GM19193 (cell line): ENCODE results near the gene ACBD5.
A peak's percentile ranks its signal among the peaks of the same experiment; 100 is the strongest.

Experiments
- POLR2A ChIP-seq: IDR thresholded peaks from 4 replicates; pipeline ENCODE4 v1.6.1; 2011; ENCODE audit not compliant: insufficient read depth, insufficient read length; ENCODE audit errors: extremely low read depth

Gene ACBD5

GRCh38 chr10:27244976-27245375 is 4.4 kb upstream of the ACBD5 start:
- no peak for TF ChIP-seq POLR2A

DNA sequence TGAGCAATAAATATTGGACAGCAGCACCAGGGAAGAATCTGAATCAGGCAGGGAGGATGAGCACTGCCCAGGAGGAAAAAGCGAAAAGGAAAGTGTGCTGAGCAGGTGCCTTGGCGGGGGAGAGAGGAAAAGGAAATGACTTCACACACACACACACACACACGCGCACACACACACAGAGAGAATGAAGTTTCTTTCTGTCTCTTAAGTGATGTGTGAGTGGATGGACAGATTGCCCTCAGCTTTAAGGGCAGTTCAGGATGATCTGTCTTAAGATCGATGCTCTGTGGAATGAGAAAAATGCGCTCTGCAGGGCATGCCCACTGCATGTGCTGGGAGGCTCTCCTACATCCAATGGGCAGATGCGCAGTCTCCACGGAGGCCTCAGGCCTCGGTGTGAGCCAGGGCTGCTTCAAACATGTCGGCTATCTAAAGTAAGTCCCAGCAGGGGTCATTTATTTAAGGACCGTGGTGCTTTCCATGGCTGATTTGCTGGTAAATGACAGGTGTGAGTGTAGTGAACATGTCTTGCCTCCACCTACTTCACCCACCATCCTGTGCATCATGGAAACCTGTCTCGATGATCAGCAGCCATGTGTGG is 2.5 kb upstream of the ACBD5 start:
- TF ChIP-seq POLR2A: peak; percentile 86

DNA sequence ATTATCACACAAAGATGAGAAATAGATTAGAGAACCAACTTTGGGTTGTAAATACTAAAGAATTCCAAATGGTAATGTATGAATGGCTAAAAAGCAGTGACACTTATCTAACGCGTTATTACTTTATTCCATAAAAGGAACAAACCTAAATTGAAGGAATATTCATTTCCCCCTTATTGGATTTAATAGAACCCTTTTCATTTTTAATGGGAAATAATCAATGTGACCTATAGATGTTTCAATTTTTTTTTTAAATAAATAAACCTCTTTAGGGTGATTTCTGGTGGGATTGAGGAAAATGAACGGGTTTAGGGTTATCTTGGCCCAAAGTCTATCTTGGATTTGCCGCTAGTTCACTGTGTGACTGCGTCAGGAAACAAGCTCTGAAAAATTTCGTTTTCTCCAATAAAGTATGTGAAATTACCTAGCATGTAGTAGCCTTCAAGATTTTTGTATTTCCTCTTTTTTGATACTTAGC is 1.9 kb upstream of the ACBD5 start:
- no peak for TF ChIP-seq POLR2A

DNA sequence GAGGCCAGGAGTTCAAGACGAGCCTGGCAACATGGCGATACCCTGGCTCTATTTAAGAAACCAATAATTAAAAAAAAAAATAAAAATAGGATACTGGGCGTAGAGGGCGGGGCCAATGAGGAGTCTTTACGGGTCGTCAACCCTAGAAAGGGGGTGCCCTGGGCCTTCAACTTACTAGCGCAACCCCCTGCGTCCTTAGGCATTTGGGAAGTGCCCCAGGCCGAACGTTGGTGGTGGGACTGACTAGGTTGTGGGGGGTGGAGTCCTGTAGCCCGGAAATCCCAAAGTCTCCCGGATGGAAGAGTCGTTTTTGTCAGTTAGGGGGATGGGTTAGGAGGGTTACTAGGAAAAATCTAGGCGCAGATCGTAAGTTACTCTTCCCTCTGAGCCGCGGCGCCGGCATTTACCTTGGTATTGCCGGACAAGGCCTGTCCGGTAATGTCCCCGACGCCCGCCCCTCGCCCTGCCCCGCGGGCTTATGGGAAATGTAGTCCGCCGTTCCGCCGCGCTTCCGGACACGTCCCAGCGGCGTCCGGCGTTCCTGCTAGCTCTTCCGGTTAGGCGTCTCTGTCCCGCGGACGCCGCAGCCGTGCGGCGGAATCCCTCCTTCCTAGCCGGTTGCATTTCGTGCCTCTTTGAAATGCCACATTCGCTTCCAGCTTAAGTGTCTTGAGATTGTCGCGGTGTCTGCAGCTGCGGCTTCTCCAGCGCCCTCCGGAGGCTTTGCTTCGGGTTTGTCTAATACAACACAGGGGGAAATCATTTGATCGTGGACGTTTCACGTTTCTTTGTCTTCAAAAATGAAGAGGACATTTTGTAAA is 1.3 kb upstream of the ACBD5 start:
- peak; percentile 94 for TF ChIP-seq POLR2A

- no peak for TF ChIP-seq POLR2A
These were observed 534 bp upstream of the ACBD5 start for GRCh38 chr10:27241010-27241651.

- TF ChIP-seq POLR2A: no peak
These were observed 4.9 kb downstream of the ACBD5 start for GRCh38 chr10:27235706-27236105.

DNA sequence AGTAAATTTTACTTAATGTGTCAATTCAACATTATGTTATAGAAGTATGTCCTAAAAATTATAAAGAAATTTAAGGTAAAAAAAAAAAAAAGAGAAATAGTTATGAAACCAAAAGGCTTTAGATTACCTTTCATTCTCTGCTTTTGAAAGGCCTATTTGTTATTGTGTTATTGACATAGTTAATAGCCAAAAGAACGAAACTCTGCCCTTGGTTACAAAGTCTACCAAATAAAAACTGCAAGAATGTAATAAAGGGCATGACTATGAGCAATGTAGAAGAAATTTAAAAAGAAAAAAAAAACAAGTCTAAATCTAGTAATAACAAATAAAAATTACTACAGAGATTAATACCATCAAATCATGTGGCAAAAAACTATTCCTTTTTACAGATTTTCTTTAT is 10.6 kb downstream of the ACBD5 start:
- TF ChIP-seq POLR2A: no peak

- no peak for TF ChIP-seq POLR2A
These were observed 14.8 kb downstream of the ACBD5 start for GRCh38 chr10:27225642-27226257.

- no peak for TF ChIP-seq POLR2A
These were observed 15.5 kb downstream of the ACBD5 start for GRCh38 chr10:27225011-27225590.

GRCh38 chr10:27223964-27224363 is 16.6 kb downstream of the ACBD5 start:
- TF ChIP-seq POLR2A: no peak

GRCh38 chr10:27207350-27207749 is 33.2 kb downstream of the ACBD5 start:
- TF ChIP-seq POLR2A: no peak

DNA sequence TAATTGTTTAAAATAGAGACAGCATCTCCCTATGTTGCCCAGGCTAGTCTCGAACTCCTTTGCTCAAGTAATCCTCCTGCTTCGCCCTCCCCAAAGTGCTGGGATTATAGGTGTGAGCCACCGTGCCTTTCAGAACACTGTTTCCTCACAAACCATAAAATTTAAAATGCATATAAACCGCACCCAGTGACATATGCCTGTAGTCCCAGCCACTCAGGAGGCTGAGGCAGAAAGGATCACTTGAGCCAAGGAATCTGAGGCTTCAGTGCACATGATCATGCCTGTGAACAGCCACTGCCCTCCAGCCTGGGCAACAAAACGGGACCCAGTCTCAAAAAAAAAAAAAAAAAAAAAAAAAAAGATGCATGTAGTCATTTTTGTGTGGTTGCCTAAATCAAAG is 36.8 kb downstream of the ACBD5 start:
- no peak for TF ChIP-seq POLR2A

GRCh38 chr10:27197980-27198620 is 42.5 kb downstream of the ACBD5 start:
- TF ChIP-seq POLR2A: no peak

DNA sequence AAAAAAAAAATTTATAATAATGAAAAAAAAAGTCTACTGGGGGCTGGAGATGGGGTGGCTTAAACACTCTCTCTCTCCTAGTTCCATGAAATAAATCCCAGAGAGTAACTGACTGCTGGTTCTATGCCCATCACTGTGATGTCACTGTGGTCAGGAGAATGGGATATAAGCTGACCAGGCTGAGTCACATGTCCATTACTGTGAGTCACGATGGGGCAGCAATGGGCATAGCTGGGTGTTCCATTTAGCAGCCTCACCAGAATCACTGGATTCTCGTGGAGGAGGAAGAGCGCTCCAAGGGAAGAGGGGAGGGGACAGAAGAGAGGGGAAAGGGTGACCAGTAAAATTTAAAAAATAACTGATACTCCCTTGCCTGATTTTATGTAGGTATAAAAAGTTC is 48.3 kb downstream of the ACBD5 start:
- TF ChIP-seq POLR2A: no peak
